EL (cell line): ENCODE measurements around the gene FLRT2.

Source experiments
- DNase-seq: peaks from one replicate; pipeline ENCODE4 v3.0.0-alpha.2; 2016

The FLRT2 gene

GRCh38 chr14:85565862-85566296, 35.9 kb downstream of the FLRT2 start:
- peak; percentile 60 for DNase-seq

GRCh38 chr14:85566603-85567002, 36.7 kb downstream of the FLRT2 start:
- peak; percentile 86 for DNase-seq

GRCh38 chr14:85572011-85572410, 42.1 kb downstream of the FLRT2 start:
- no peak for DNase-seq

- DNase-seq, result peak; percentile 85
Measured at GRCh38 chr14:85572845-85573244, 42.9 kb downstream of the FLRT2 start.

- DNase-seq, result peak; percentile 14
Measured at GRCh38 chr14:85573406-85573805, 43.5 kb downstream of the FLRT2 start.

- no peak for DNase-seq
Measured at GRCh38 chr14:85574853-85575616, 45.1 kb downstream of the FLRT2 start.

GRCh38 chr14:85575617-85575898, 45.6 kb downstream of the FLRT2 start:
- DNase-seq, result no peak

GRCh38 chr14:85576218-85576617, 46.3 kb downstream of the FLRT2 start:
- no peak for DNase-seq

- no peak for DNase-seq
Measured at GRCh38 chr14:85576848-85577542, 47.1 kb downstream of the FLRT2 start.

- DNase-seq, result no peak
Measured at GRCh38 chr14:85577543-85578114, 47.7 kb downstream of the FLRT2 start.

- DNase-seq, result no peak
Measured at GRCh38 chr14:85578357-85578756, 48.4 kb downstream of the FLRT2 start.

- DNase-seq, result no peak
Measured at GRCh38 chr14:85578930-85579329, 49.0 kb downstream of the FLRT2 start.

- DNase-seq, result peak; percentile 32
Measured at GRCh38 chr14:85579942-85580341, 50.0 kb downstream of the FLRT2 start.

GRCh38 chr14:85580536-85581140, 50.7 kb downstream of the FLRT2 start:
- peak; percentile 17 for DNase-seq

GRCh38 chr14:85581691-85582090, 51.7 kb downstream of the FLRT2 start:
- no peak for DNase-seq

- no peak for DNase-seq
Measured at GRCh38 chr14:85583380-85583779, 53.4 kb downstream of the FLRT2 start.

GRCh38 chr14:85584481-85584880, 54.5 kb downstream of the FLRT2 start:
- no peak for DNase-seq

GRCh38 chr14:85587151-85587711, 57.3 kb downstream of the FLRT2 start:
- DNase-seq, result peak; percentile 84

- peak; percentile 38 for DNase-seq
Measured at GRCh38 chr14:85590784-85591183, 60.8 kb downstream of the FLRT2 start.

GRCh38 chr14:85594217-85594616, 64.3 kb downstream of the FLRT2 start:
- DNase-seq, result no peak

GRCh38 chr14:85595981-85596380, 66.0 kb downstream of the FLRT2 start:
- no peak for DNase-seq

GRCh38 chr14:85596562-85596961, 66.6 kb downstream of the FLRT2 start:
- no peak for DNase-seq

- no peak for DNase-seq
Measured at GRCh38 chr14:85597701-85598100, 67.8 kb downstream of the FLRT2 start.

- DNase-seq, result peak; percentile 36
Measured at GRCh38 chr14:85599939-85600338, 70.0 kb downstream of the FLRT2 start.
